Central memory CD8-positive, alpha-beta T cell (primary cell): Measurements from ENCODE around the gene FBXO48.

ENCODE experiments used
- ATAC-seq: fragments of 150-1000 bp; cut with Tn5 transposase; replicated peaks from 2 replicates; pipeline ENCODE4 v1.10.0; 2022; ENCODE audit warnings: mild to moderate bottlenecking, moderate FRiP score, moderate number of reproducible peaks; ENCODE audit not compliant: poor library complexity, severe bottlenecking; ENCODE audit errors: extremely low read depth
- DNase-seq, 2 donors: peaks; one replicate each; pipeline ENCODE4 v3.0.0; 2021; ENCODE audit warnings: low spot score in 2 of 2
- H3K27ac Mint-ChIP-seq: one replicate; pipeline ENCODE4 v1.8.0; 2022; ENCODE audit warnings: low read depth, mild to moderate bottlenecking, moderate library complexity, mixed read lengths
- H3K27me3 Mint-ChIP-seq: one replicate; pipeline ENCODE4 v1.8.0; 2022; ENCODE audit warnings: mixed read lengths
- H3K36me3 Mint-ChIP-seq: one replicate; pipeline ENCODE4 v1.8.0; 2022; ENCODE audit warnings: mild to moderate bottlenecking, moderate library complexity, mixed read lengths; ENCODE audit not compliant: insufficient read depth
- H3K4me1 Mint-ChIP-seq: one replicate; pipeline ENCODE4 v1.8.0; 2022; ENCODE audit warnings: mixed read lengths
- H3K4me3 Mint-ChIP-seq: one replicate; pipeline ENCODE4 v1.8.0; 2022; ENCODE audit warnings: mild to moderate bottlenecking, moderate library complexity, mixed read lengths
- H3K9me3 Mint-ChIP-seq: one replicate; pipeline ENCODE4 v1.8.0; 2022; ENCODE audit warnings: mixed read lengths

FBXO48 gene

DNA sequence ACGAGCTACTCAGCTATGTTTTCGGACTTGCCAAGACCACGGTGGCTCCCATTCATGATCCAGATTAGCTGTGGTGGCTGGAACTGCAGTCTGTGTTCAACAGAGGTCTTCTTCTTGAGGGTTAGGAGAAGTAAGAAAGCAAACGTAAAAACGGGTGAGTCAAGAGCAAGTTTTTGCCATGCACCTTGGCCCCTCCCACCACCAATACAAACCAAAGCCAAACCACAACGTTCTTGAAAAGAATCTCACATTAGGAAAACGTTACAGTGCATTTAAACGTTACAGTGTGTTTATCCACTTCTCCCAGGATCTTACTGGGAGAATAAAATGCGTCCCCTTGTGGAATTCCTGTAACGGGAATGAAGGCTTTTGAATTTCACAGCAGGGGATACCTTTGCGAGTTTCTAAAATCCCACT lies 725 bp downstream of the FBXO48 start:
- DNase-seq: peak in 1 of 2 donors; percentile 43
- H3K27ac Mint-ChIP-seq: peak overlapping the region; percentile 96
- H3K36me3 Mint-ChIP-seq: peaks cover 17% of the 10 kb centered on the region
- peak; percentile 22 for ATAC-seq
- H3K4me3 Mint-ChIP-seq: peak overlapping the region; percentile 96
- H3K4me1 Mint-ChIP-seq: peaks cover 44% of the 10 kb centered on the region
- no peaks in the 10 kb centered on the region for H3K9me3 Mint-ChIP-seq
- no peaks in the 10 kb centered on the region for H3K27me3 Mint-ChIP-seq

DNA sequence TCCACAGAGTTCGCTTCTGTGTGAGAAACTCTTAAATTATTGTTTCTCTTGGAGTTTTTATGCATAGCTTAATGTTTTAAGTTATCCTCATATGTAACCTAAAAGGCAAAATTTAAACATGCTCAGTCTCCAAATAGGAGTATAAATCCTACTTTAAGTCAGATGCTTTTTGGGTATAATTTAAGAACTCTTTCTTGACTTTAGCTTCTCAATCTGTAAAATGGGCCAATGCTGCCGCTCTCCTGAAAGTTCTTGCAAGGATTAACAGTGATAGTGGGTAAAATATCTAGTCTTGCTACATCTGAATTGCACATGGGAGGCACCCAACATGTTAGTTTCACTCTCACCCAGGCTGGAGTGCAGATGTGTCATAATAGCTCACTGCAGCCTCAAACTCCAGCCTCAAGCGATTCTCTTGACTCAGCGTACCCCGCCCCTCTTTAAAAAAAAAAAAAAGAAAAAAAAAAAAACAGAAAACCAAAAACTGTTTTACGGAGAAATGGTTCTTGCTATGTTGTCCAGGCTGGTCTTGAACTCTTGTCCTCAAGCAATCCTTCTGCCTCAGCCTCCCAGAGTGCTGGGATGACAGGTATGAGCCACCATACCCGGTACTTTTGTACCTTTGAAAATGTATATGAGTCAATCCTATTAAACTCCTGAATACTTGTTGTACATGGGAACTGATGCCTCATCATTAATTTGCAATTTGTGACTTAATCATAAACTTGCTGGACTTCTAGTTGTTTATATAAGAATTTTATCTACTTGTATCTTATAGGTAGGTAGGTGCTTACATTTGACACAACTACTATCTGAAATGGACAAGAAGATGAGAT lies 1.8 kb downstream of the FBXO48 start:
- Mint-ChIP-seq H3K27me3 (no peaks in the 10 kb centered on the region), H3K4me3 (peak overlapping the region; percentile 96), H3K27ac (peak overlapping the region; percentile 96), H3K4me1 (peaks cover 44% of the 10 kb centered on the region), H3K36me3 (peaks cover 17% of the 10 kb centered on the region), H3K9me3 (no peaks in the 10 kb centered on the region)
- ATAC-seq (peak; percentile 30), DNase-seq (peak in 1 of 2 donors; percentile 51)

DNA sequence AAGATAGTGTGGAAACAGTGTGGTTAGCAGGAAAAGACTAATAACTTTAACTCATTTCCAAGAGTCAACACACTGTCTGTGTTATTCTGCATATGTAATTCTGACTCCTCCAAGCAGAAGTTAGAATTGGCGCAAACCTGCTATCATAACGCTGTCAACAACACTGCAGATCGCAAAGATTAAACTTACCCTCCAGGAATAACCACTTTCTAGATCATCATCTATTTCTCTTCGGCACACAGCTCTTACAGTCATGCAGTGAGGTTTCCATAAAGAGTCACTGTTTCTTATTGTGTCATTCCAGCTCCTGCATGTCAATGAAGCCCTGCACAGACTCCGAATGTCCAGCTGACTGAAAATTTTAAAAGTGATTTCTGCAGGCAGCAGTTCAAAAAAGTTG lies 2.4 kb downstream of the FBXO48 start:
- Mint-ChIP-seq H3K4me3 (peak overlapping the region; percentile 57), H3K9me3 (no peaks in the 10 kb centered on the region), H3K4me1 (peaks cover 44% of the 10 kb centered on the region), H3K36me3 (peaks cover 17% of the 10 kb centered on the region), H3K27me3 (no peaks in the 10 kb centered on the region), H3K27ac (peak overlapping the region; percentile 61)
- DNase-seq (no peak), ATAC-seq (no peak)

DNA sequence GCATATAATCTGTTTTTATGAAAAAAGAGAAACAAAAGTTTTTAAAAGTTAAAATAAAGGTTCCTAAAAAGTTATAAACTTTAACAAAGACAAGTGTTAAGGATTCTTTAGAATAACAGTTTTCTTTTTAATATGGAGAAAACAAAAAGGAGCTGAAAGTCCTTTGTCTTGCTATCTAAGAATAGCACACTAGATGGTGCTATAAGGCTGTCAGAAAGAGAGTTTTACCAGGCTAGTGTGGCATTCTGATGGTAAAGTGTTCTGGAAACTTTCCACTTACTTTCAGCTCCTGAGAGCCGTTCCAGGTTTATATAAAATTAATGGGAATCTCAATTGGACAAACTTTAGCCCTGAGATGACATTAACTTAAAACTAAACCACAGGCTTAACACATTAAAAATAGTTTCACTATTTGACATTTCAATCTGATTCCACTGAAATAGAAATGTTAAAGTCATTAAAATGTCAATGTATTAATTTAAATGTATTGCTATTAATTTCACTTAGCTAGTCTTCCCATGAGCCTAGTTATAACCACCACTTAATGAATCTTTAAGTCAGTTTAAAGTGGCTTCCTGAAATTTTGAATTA lies 3.7 kb downstream of the FBXO48 start:
- Mint-ChIP-seq H3K36me3 (peaks cover 17% of the 10 kb centered on the region), H3K4me3 (no peak overlapping the region), H3K4me1 (peaks cover 37% of the 10 kb centered on the region), H3K27ac (no peak overlapping the region), H3K9me3 (no peaks in the 10 kb centered on the region), H3K27me3 (no peaks in the 10 kb centered on the region)
- ATAC-seq (no peak), DNase-seq (no peak)

DNA sequence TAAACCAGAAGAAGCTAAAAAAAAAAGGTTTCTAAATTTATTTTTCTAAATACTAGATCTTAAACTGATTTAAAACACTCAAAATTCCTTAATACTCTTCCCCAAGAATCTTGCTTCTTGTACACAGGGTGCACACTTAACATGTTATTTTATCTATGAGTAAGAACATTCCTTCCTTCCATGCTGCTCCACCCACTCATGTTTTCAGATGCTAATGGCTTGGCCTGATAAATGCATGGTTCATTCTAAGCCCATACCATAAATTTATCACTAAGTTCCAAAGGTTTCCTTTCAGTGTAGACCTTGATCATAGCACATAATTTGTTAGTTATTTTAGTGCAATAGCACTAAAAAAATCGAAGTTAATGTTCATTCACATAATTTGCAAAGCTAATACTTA lies 8.1 kb downstream of the FBXO48 start:
- peaks cover 6% of the 10 kb centered on the region for H3K4me1 Mint-ChIP-seq
- ATAC-seq (no peak), DNase-seq (no peak)
- no peak overlapping the region for H3K27ac Mint-ChIP-seq
- no peaks in the 10 kb centered on the region for H3K9me3 Mint-ChIP-seq
- H3K36me3 Mint-ChIP-seq: no peaks in the 10 kb centered on the region
- no peak overlapping the region for H3K4me3 Mint-ChIP-seq
- no peaks in the 10 kb centered on the region for H3K27me3 Mint-ChIP-seq

DNA sequence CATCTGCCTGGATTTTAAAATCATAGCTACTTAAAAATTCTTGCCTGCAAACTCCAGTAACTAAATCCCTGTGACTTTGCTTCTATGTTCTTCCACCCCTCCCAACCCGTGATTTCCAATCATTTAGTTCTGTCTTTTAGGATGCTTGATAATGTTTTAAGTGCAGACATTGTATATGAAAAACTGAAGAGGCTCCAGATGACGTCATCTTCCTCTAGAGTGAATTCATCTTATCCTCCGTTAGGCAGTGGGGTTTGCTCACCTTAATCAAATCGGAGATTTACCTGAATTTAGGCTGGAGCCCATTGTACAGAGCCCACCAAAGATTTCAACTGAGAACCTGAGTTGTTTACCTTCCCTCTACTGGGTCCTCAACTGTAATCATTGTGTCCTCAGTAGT lies 10.9 kb downstream of the FBXO48 start:
- Mint-ChIP-seq H3K36me3 (peaks cover 3% of the 10 kb centered on the region), H3K9me3 (no peaks in the 10 kb centered on the region), H3K4me1 (peaks cover 22% of the 10 kb centered on the region), H3K27ac (no peak overlapping the region), H3K4me3 (no peak overlapping the region), H3K27me3 (no peaks in the 10 kb centered on the region)
- ATAC-seq (no peak), DNase-seq (no peak)

DNA sequence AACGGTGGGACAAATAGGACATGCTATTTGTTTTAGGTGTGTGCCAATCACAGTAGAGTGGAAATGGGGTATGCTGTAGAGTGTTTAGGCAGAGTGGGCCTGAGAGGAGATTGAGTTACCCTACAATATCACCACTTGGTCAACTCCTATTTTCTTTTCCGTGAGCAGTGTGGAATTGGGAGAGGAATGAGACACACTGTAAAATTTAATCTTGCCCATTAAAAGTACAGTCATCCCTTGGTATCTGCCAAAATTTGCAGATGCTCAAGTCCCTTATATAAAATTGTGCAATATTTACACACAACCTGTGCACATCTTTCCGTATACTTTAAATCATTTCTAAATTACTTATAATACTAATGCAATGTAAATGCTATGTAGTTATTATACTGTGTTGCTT lies 12.4 kb downstream of the FBXO48 start:
- DNase-seq (no peak), ATAC-seq (no peak)
- Mint-ChIP-seq H3K36me3 (peaks cover 3% of the 10 kb centered on the region), H3K4me3 (no peak overlapping the region), H3K9me3 (no peaks in the 10 kb centered on the region), H3K4me1 (peaks cover 22% of the 10 kb centered on the region), H3K27ac (no peak overlapping the region), H3K27me3 (no peaks in the 10 kb centered on the region)

DNA sequence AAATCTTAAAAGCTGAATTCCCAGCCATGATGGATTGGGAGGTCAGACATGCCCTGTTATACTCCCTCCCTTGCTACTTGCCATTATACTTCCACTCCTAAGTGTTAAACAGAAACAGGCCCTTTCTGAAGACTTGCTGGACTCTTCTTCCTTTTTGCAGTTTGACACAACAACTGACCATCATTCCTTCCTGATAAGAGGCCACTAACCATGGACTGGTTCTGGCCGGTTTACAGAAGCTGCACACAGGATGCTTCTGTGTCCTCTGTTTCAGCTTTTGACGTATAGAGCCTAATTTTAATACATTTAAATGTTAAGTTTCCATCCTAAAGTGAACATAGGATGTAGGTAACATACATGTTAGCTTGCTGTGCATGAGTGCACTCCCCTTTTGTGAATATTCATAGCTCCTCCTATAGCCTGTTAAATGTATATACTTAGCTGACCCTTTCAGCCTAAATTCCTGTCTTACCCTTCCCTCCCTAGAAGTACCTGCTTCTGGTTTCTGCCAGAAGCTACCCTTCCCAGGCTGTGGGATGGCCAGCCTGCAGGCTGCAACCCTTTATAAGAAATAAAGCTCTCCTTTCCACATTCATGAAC lies 13.2 kb downstream of the FBXO48 start:
- ATAC-seq: no peak
- H3K4me3 Mint-ChIP-seq: no peak overlapping the region
- no peak for DNase-seq
- H3K27me3 Mint-ChIP-seq: no peaks in the 10 kb centered on the region
- H3K4me1 Mint-ChIP-seq: peaks cover 22% of the 10 kb centered on the region
- peaks cover 7% of the 10 kb centered on the region for H3K36me3 Mint-ChIP-seq
- H3K27ac Mint-ChIP-seq: no peak overlapping the region
- no peaks in the 10 kb centered on the region for H3K9me3 Mint-ChIP-seq

DNA sequence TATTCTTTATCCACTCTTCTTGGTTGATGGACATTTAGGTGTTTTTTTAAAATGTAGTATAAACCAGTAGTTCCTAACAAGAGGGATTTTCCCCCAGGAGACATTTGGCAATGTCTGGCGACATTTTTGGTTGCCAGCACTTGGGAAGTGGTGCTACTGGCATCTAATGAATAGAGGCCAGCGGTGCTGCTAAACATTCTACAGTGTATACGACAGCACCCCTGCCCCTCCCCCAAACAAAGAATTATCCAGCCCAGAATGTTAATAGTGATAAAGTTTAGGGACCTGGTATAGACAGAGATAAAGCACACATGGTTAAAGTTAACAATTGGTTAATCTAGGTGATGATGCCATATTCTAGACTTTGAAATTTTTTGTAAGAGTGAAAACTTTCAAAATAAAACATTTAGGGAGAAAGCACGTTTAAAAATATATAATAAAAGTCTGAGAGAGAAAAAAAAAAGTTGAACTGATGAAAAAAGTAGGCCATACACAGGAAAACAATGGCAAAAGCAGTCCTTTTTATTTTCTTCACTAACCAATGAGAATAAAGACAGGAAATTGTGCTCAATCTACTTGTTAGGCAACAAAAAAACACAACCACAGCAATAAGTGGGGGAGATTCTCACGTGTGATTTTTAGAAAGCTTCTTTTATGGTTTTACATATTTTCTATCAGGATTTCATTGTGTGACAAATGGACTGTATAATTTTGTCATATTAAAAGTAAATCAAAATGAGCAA lies 14.8 kb downstream of the FBXO48 start:
- H3K9me3 Mint-ChIP-seq: no peaks in the 10 kb centered on the region
- no peaks in the 10 kb centered on the region for H3K27me3 Mint-ChIP-seq
- peaks cover 12% of the 10 kb centered on the region for H3K36me3 Mint-ChIP-seq
- DNase-seq (no peak), ATAC-seq (peak; percentile 72)
- no peak overlapping the region for H3K4me3 Mint-ChIP-seq
- peaks cover 22% of the 10 kb centered on the region for H3K4me1 Mint-ChIP-seq
- H3K27ac Mint-ChIP-seq: peak overlapping the region; percentile 25

DNA sequence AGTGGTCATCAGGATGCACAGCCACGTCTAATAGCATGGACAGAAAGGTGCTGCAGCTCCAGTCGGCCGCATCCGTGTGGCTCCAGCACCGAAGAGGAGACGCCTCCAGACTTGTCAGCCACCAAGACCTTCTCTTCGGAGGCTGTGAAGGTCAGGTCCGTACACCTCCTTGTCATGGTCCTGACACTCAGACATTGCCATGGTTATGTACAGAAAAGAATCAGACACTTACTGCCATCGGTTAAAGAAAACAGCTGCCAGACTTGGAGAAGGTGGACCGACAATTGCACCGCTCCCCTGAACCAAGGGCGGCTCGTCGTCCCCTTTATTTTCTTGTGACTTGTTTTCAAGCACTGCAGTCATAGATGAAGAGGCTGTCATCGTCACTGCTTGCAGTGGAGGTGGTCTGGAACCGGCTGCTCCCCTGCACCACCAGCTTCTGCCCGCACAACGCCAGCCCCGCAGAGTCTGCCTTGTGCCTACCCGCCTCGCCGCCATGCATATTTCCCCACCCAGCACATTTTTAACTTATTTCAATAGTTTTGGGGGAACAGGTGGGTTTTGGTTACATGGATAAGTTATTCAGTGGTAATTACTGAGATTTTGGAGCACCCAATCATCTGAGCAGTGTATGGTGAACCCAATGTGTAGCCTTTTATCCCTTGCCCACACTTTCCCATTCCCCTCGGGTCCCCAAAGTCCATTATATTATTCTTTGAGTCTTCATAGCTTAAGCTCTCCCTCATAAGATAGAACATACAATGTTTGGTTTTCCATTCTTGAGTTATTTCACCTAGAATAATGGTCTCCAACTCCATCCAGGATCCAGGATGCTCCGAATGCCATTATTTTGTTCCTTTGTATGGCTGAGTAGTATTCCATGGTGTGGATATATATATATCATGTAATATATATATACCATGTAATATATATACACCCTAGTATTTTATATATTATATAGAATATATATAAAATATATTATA lies 18.1 kb downstream of the FBXO48 start:
- Mint-ChIP-seq H3K27ac (no peak overlapping the region), H3K4me1 (peaks cover 16% of the 10 kb centered on the region), H3K27me3 (no peaks in the 10 kb centered on the region), H3K9me3 (no peaks in the 10 kb centered on the region), H3K36me3 (peaks cover 12% of the 10 kb centered on the region), H3K4me3 (peak overlapping the region; percentile 40)
- no peak for ATAC-seq
- DNase-seq: peak in 1 of 2 donors; percentile 20

DNA sequence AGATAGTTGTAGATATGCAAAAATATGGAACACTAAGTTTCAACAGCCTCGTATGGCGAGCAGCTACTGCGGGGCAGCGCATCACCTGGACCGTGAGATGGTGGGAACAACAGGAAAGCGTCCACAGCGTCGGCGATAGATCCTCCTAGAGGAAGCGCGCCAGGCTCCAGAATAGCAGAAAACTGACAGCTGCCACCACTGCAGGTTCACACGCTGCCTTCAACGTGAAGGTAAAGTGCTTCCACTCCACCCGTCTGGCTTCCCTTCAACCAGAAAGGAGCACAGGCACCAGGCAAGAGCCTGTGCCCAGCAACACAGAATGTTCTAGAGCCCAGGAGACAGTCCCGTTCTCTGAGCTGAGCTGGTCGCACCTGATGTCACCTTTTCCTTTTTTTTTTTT lies 20.0 kb downstream of the FBXO48 start:
- no peaks in the 10 kb centered on the region for H3K27me3 Mint-ChIP-seq
- DNase-seq (no peak), ATAC-seq (no peak)
- peaks cover 1% of the 10 kb centered on the region for H3K4me1 Mint-ChIP-seq
- peaks cover 9% of the 10 kb centered on the region for H3K36me3 Mint-ChIP-seq
- H3K4me3 Mint-ChIP-seq: no peak overlapping the region
- H3K9me3 Mint-ChIP-seq: no peaks in the 10 kb centered on the region
- no peak overlapping the region for H3K27ac Mint-ChIP-seq
